IPS-18a (cell line): ENCODE results near the gene KCNE2.

ENCODE experiments used
- H3K27ac ChIP-seq: one replicate; pipeline ENCODE4 v1.5.1; 2013; ENCODE audit warnings: low read length
- H3K27me3 ChIP-seq: one replicate; pipeline ENCODE4 v1.6.1; 2013; ENCODE audit warnings: mild to moderate bottlenecking, low read length; ENCODE audit not compliant: control insufficient read depth, insufficient read depth
- H3K36me3 ChIP-seq: one replicate; pipeline ENCODE4 v1.6.1; 2013; ENCODE audit warnings: low read depth, low read length; ENCODE audit not compliant: control insufficient read depth
- H3K4me1 ChIP-seq: one replicate; pipeline ENCODE4 v1.6.1; 2013; ENCODE audit warnings: low read depth, low read length; ENCODE audit not compliant: control insufficient read depth
- H3K4me3 ChIP-seq: one replicate; pipeline ENCODE4 v1.5.1; 2013; ENCODE audit warnings: low read length
- H3K9ac ChIP-seq: one replicate; pipeline ENCODE4 v1.6.1; 2013; ENCODE audit warnings: mild to moderate bottlenecking, low read length, moderate library complexity
- H3K9me3 ChIP-seq: one replicate; pipeline ENCODE4 v1.6.1; 2013; ENCODE audit warnings: low read depth, low read length; ENCODE audit not compliant: control insufficient read depth

KCNE2 gene

DNA sequence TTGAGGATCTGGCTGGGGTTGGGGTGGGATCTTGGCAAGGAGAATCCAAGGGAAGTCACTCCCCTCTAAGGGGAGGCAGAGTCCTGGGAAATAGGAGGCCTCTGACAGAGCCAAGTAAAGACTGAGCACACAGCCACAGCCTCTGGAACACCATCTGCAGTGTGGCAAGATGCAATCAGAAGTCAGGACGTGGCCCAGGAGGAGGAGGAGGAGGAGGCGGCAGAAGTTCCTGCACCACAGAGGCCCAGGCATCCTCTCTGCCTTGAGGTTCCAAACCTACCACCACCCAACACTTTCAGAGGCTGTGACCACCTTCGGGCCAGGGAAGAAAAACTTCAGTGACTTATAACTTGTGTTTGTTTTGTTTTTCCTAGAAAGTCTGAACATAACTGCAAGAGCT lies 23.7 kb upstream of the KCNE2 start:
- H3K9me3 ChIP-seq, result no peaks in the 10 kb centered on the region
- H3K4me3 ChIP-seq, result no peak overlapping the region
- H3K27ac ChIP-seq, result no peak overlapping the region
- H3K4me1 ChIP-seq, result no peaks in the 10 kb centered on the region
- H3K9ac ChIP-seq, result no peak overlapping the region
- no peaks in the 10 kb centered on the region for H3K36me3 ChIP-seq
- H3K27me3 ChIP-seq, result no peaks in the 10 kb centered on the region

DNA sequence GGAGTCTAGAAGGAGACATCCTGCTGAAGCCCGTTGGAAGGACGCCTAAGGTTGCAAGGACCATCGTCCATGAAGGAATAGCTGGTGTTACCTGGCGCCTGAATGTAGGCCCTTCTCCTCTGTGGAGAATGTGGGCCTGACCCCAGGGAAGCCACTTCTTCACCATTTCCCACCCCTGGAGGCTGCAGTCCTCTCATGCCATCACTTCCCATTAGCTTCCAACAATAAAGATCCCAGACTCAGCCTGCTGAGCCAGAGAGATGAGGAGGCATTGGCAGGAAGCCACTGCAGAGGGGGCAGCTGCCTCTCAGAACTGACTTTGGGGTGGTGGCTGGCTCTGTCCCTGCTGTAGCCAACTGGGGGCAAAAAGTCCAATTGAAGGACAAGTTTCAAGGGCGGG lies 21.3 kb upstream of the KCNE2 start:
- Histone ChIP-seq H3K27me3 (no peaks in the 10 kb centered on the region), H3K27ac (no peak overlapping the region), H3K4me1 (no peaks in the 10 kb centered on the region), H3K9ac (no peak overlapping the region), H3K36me3 (no peaks in the 10 kb centered on the region), H3K9me3 (no peaks in the 10 kb centered on the region), H3K4me3 (no peak overlapping the region)

GRCh38 chr21:34343347-34343746 lies 20.5 kb upstream of the KCNE2 start:
- Histone ChIP-seq H3K27me3 (no peaks in the 10 kb centered on the region), H3K4me3 (no peak overlapping the region), H3K36me3 (no peaks in the 10 kb centered on the region), H3K27ac (no peak overlapping the region), H3K9me3 (no peaks in the 10 kb centered on the region), H3K9ac (no peak overlapping the region), H3K4me1 (no peaks in the 10 kb centered on the region)

DNA sequence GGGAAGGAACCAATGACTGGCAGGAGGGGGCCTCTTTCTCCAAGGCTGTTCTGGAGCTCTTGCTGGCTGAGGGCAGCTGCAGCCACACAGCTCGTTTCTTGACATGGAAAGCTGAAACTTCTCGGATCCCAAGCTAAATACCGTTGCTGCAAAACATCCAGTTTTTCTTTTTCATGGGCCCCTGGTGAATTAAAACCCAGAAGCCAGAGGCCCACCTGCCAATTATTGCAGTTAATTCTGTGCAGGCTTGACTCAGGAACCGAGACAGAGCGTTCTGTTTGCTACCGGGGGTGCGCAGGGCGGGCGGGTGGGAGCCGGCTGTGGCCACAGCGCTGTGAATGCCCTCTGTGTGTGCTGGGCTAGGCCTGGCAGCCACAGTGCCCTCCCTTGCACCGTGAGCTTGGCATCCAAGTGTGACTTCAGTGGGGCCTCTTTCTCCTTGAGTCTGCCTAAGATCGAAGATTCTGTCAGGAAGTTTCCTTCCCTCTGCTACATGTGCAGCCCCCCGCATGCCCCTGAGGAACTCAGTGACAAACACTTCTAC lies 19.9 kb upstream of the KCNE2 start:
- Histone ChIP-seq H3K36me3 (no peaks in the 10 kb centered on the region), H3K27me3 (no peaks in the 10 kb centered on the region), H3K4me3 (no peak overlapping the region), H3K27ac (no peak overlapping the region), H3K9me3 (no peaks in the 10 kb centered on the region), H3K4me1 (no peaks in the 10 kb centered on the region), H3K9ac (no peak overlapping the region)

GRCh38 chr21:34344584-34344983 lies 19.2 kb upstream of the KCNE2 start:
- no peak overlapping the region for H3K27ac ChIP-seq
- H3K27me3 ChIP-seq, result no peaks in the 10 kb centered on the region
- no peaks in the 10 kb centered on the region for H3K4me1 ChIP-seq
- H3K4me3 ChIP-seq, result no peak overlapping the region
- H3K9me3 ChIP-seq, result no peaks in the 10 kb centered on the region
- H3K9ac ChIP-seq, result no peak overlapping the region
- no peaks in the 10 kb centered on the region for H3K36me3 ChIP-seq

DNA sequence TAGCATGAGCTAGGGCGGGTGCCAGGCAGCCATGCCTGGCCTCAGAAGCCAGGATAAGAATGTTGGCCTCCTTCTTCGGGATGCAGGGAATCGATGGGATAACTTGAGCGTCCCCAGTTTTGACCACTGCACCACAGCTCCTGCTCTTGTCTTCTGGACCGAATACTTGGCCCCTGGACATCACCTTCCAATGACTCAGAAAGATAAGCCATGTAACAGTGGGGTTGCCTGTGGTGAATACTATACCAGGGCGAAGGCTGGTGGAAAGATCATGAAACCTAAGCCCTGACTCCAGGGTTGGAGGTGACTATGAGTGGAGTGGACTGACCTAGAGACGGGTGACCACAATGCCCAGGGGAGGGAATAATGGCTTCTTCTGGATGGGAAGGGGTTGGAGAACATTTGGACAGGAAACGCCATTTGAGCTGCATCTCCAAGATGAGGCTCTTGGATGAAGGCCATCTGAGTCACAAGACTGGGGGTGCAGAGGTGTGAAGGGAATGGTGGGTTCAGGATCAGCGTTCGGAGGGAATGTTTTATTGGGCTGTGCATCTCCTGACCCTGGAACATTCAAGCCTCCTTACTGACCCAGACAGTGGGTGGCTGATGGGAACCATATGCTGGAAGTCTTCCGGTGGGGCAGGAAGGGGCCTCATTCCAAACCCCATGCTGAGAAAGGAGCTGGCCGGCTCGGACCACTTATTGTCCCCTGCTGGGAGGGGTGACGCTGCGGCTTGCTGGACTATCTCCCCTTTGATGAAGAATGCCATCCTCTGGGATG lies 18.5 kb upstream of the KCNE2 start:
- Histone ChIP-seq H3K4me1 (no peaks in the 10 kb centered on the region), H3K27ac (no peak overlapping the region), H3K36me3 (no peaks in the 10 kb centered on the region), H3K4me3 (no peak overlapping the region), H3K9me3 (no peaks in the 10 kb centered on the region), H3K27me3 (no peaks in the 10 kb centered on the region), H3K9ac (no peak overlapping the region)

- Histone ChIP-seq H3K4me3 (no peak overlapping the region), H3K27ac (no peak overlapping the region), H3K9ac (no peak overlapping the region), H3K4me1 (no peaks in the 10 kb centered on the region), H3K36me3 (no peaks in the 10 kb centered on the region), H3K9me3 (no peaks in the 10 kb centered on the region), H3K27me3 (no peaks in the 10 kb centered on the region)
These were observed 17.9 kb upstream of the KCNE2 start for GRCh38 chr21:34345892-34346291.

DNA sequence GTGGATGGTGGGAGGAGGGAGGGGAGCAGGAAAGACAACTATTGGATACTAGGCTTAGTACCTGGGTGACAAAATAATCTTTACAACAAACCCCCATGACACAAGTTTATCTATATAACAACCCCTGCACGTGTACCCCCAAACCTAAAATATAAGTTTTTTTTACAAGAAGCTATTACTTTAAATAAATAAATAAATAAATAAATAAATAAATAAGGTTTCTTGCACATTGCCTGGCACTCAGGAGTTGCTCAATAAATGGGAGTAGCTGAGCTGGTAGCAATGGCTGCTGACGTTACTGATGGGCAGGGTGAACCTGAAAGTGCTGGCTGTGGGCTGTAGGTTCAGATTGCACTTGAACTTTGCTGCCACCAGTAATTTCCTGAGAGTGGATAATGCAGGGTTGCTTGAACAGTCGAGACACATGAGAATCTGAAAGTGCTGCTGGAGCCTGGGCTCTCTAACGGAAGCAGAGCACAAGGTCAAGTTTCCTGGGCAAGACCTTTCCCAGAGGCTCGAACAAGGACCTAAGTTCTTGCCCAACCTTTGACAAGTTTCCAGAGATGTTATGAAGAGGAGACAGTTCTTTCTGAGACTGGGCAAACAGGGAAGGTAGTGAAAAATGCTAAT lies 14.8 kb upstream of the KCNE2 start:
- no peak overlapping the region for H3K27ac ChIP-seq
- H3K36me3 ChIP-seq, result no peaks in the 10 kb centered on the region
- H3K27me3 ChIP-seq, result no peaks in the 10 kb centered on the region
- no peaks in the 10 kb centered on the region for H3K9me3 ChIP-seq
- H3K9ac ChIP-seq, result no peak overlapping the region
- no peak overlapping the region for H3K4me3 ChIP-seq
- peaks cover 11% of the 10 kb centered on the region for H3K4me1 ChIP-seq

GRCh38 chr21:34351786-34352241 lies 12.0 kb upstream of the KCNE2 start:
- H3K27ac ChIP-seq, result no peak overlapping the region
- H3K4me1 ChIP-seq, result peaks cover 11% of the 10 kb centered on the region
- H3K9me3 ChIP-seq, result no peaks in the 10 kb centered on the region
- no peaks in the 10 kb centered on the region for H3K27me3 ChIP-seq
- H3K9ac ChIP-seq, result no peak overlapping the region
- no peaks in the 10 kb centered on the region for H3K36me3 ChIP-seq
- H3K4me3 ChIP-seq, result no peak overlapping the region

- H3K9me3 ChIP-seq, result no peaks in the 10 kb centered on the region
- no peaks in the 10 kb centered on the region for H3K36me3 ChIP-seq
- H3K9ac ChIP-seq, result no peak overlapping the region
- H3K27ac ChIP-seq, result no peak overlapping the region
- peaks cover 11% of the 10 kb centered on the region for H3K4me1 ChIP-seq
- no peak overlapping the region for H3K4me3 ChIP-seq
- no peaks in the 10 kb centered on the region for H3K27me3 ChIP-seq
These were observed 11.2 kb upstream of the KCNE2 start for GRCh38 chr21:34352556-34352955.

DNA sequence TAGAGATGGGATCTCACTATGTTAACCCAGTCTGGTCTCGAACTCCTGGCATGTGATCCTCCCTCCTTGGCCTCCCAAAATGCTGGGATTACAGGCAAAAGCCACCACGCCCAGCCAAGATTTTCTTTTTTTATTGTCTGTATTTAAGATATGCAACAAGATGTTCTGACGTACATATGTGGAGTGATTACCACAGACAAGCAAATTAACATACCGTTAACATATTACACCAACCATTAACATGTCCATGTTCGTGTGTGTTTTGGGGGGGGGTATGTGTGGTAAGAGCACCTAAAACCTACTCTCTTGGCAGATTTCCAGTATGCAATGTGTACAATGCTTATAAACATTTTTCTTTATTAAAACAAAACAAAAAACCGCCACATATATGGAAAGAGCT lies 10.6 kb upstream of the KCNE2 start:
- Histone ChIP-seq H3K27ac (no peak overlapping the region), H3K36me3 (no peaks in the 10 kb centered on the region), H3K4me1 (peaks cover 11% of the 10 kb centered on the region), H3K27me3 (no peaks in the 10 kb centered on the region), H3K9me3 (no peaks in the 10 kb centered on the region), H3K9ac (no peak overlapping the region), H3K4me3 (no peak overlapping the region)

DNA sequence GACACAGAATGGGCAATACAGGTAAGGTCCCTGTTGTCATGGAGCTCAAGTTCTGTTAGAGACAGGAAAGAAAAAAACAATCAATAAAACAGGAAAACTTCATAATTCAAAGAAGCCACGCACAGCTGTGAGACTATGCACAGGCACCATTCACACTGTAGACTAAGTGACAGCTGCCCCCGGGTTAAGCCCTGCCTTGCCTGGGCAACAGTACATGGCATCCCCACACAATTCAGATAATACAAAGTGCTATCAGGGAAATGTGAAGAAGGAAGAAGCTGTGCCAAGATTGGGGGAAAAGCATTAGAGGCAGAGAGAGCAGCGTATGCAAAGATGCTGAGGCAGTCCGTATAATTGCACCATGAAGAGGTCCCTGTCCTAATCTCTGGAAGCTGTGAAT lies 9.0 kb upstream of the KCNE2 start:
- no peaks in the 10 kb centered on the region for H3K27me3 ChIP-seq
- H3K4me3 ChIP-seq, result no peak overlapping the region
- no peaks in the 10 kb centered on the region for H3K36me3 ChIP-seq
- H3K27ac ChIP-seq, result no peak overlapping the region
- H3K9ac ChIP-seq, result no peak overlapping the region
- no peaks in the 10 kb centered on the region for H3K9me3 ChIP-seq
- peaks cover 11% of the 10 kb centered on the region for H3K4me1 ChIP-seq
